ENCODE results near the gene XYLB.

The XYLB gene

DNA sequence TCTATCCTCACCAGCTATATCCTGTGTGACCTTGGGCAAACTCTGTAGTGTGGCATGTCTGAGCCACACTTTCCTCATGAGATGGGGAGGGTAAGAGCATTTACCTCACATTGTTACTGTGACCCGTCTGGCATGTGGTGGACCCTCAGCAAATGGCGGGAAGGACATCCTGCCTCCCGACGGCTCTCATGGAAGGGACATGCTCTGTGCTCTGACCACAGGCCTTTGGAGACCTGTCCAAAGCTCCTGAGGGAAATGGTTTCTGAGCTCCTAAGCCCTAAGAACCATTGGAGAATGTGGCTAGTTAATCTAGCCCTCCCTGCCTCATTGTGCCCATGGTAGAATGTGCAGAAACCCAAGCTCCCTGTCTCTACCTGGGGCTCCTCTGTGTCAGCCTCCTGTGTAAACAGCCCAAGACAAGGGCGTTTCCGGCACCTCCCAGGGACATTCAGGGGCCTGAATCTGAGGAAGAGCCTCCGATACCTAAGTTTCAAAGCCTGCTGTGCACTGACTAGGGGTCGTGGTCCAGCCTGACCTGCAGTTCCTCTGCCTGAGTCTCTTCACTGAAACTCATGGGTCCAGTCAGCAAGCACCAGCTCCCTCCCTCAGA, 29.0 kb downstream of the XYLB start:
- Histone ChIP-seq H3K27ac (ENCODE audit: low read length) (no peak overlapping the region), H3K9ac (ENCODE audit: low read length in 2 of 2) (no peak overlapping the region), H3K4me3 (ENCODE audit: low read length in 2 of 2) (no peak overlapping the region), H3K27me3 (ENCODE audit: control insufficient read depth in 1 of 2, insufficient read depth in 2 of 2, low read length in 2 of 2) (no peaks in the 10 kb centered on the region), H3K9me3 (ENCODE audit: control insufficient read depth in 2 of 2, low read length in 2 of 2) (no peaks in the 10 kb centered on the region), H3K4me1 (ENCODE audit: control insufficient read depth, insufficient read depth, low read length) (no peaks in the 10 kb centered on the region), H3K36me3 (ENCODE audit: control insufficient read depth in 2 of 2, insufficient read depth in 2 of 2, low read length in 2 of 2) (peaks cover 9 to 11% of the 10 kb centered on the region in 2 donors)

DNA sequence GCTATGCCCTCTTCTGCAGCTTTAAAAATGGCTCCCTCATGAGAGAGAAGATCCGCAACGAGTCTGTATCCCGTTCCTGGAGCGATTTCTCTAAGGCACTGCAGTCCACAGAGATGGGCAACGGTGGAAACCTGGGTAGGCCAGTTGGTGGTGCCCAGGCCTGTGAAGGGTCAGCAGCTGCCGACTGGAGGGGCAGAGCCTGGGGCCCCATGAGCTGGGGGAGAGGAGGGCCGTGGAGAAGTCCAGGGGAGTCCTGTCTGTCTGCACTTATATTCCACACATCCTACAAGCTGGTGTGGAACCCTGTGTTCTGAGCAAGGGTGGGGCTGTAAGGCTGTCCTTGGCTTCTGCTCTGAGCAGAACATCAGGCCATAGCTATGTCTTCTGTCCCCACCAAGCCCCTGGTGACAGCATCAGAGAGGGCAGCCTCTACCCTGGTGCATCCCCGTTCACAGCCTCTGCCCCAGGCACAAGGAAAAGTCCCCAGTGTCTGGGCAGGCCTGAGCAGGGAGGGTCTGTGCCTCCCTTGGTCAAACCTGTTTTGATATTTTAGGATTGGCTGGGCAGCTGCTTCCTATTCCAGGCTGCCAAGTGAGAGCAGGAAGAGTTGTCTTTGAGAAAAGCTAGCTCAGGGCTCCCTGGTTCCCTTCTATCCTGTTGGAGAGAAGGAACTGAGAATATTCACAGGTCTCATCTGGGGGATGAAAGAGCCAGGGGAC, 29.7 kb downstream of the XYLB start:
- H3K36me3 ChIP-seq (ENCODE audit: control insufficient read depth in 2 of 2, insufficient read depth in 2 of 2, low read length in 2 of 2), result peaks cover 11% of the 10 kb centered on the region in 2 donors
- no peak overlapping the region for H3K9ac ChIP-seq (ENCODE audit: low read length in 2 of 2)
- H3K4me1 ChIP-seq (ENCODE audit: control insufficient read depth, insufficient read depth, low read length), result no peaks in the 10 kb centered on the region
- no peak overlapping the region for H3K4me3 ChIP-seq (ENCODE audit: low read length in 2 of 2)
- H3K9me3 ChIP-seq (ENCODE audit: control insufficient read depth in 2 of 2, low read length in 2 of 2), result no peaks in the 10 kb centered on the region
- no peaks in the 10 kb centered on the region for H3K27me3 ChIP-seq (ENCODE audit: control insufficient read depth in 1 of 2, insufficient read depth in 2 of 2, low read length in 2 of 2)
- H3K27ac ChIP-seq (ENCODE audit: low read length), result no peak overlapping the region

DNA sequence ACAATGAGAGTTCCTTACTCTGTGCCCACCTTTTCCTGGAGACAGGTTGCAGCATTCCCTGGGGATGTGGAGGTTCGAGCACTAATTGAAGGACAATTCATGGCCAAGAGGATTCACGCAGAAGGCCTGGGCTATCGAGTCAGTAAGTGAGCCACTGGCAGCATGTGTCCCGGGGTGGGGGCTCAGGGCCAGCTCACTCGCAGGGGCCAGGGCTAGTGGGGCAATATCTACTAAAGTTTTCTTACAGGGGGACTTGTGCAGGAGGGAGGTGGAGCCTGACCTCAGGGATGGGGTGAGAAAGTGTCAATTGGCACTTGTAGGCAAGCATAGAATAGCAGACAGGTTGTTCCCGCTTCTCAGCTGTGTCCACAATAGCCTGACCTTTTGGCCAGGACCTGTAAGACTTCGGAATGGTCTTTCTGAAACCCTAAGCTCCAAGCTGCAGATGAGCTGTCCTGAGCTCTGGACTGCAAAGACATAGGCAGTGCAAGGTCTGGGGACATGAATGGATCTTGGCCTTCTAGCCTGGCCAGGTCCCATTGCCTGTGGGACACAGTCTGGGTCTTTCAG, 32.7 kb downstream of the XYLB start:
- H3K4me3 ChIP-seq (ENCODE audit: low read length in 2 of 2), result no peak overlapping the region
- peaks cover 6 to 9% of the 10 kb centered on the region in 2 donors for H3K36me3 ChIP-seq (ENCODE audit: control insufficient read depth in 2 of 2, insufficient read depth in 2 of 2, low read length in 2 of 2)
- no peak overlapping the region for H3K27ac ChIP-seq (ENCODE audit: low read length)
- H3K27me3 ChIP-seq (ENCODE audit: control insufficient read depth in 1 of 2, insufficient read depth in 2 of 2, low read length in 2 of 2), result no peaks in the 10 kb centered on the region
- H3K4me1 ChIP-seq (ENCODE audit: control insufficient read depth, insufficient read depth, low read length), result peaks cover 7% of the 10 kb centered on the region
- no peak overlapping the region for H3K9ac ChIP-seq (ENCODE audit: low read length in 2 of 2)
- H3K9me3 ChIP-seq (ENCODE audit: control insufficient read depth in 2 of 2, low read length in 2 of 2), result no peaks in the 10 kb centered on the region

DNA sequence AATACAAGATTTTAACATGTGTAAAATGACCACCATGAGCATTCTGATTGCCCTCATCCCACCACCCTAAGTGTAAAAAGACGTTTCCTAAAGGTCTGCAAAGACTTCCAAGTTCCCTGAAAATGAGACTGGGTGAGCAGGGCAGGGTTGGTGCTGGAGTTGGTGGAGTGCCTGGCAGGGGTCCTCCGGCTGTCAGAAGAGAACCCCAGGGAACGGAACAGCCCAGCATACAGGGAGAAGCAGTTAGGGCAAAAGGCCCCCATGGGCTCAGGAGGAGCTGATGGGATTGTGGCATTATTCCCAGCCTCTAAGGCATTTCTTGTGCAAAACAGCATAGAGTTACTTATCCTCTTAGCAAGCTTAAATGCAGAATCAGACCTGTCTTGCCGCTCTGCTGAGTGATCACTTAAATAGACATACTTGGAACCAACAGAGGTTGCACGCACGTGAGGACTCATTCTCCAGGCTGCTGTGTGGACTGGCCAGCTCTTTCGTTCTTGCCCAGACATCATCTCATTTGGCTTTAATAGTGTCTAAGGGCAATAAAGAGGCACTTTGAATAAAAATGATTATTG, 36.0 kb downstream of the XYLB start:
- no peak overlapping the region for H3K4me3 ChIP-seq (ENCODE audit: low read length in 2 of 2)
- peaks cover 6 to 7% of the 10 kb centered on the region in 2 donors for H3K36me3 ChIP-seq (ENCODE audit: control insufficient read depth in 2 of 2, insufficient read depth in 2 of 2, low read length in 2 of 2)
- H3K27ac ChIP-seq (ENCODE audit: low read length), result no peak overlapping the region
- peaks cover 7% of the 10 kb centered on the region for H3K4me1 ChIP-seq (ENCODE audit: control insufficient read depth, insufficient read depth, low read length)
- H3K9me3 ChIP-seq (ENCODE audit: control insufficient read depth in 2 of 2, low read length in 2 of 2), result no peaks in the 10 kb centered on the region
- H3K9ac ChIP-seq (ENCODE audit: low read length in 2 of 2), result no peak overlapping the region
- no peaks in the 10 kb centered on the region for H3K27me3 ChIP-seq (ENCODE audit: control insufficient read depth in 1 of 2, insufficient read depth in 2 of 2, low read length in 2 of 2)

DNA sequence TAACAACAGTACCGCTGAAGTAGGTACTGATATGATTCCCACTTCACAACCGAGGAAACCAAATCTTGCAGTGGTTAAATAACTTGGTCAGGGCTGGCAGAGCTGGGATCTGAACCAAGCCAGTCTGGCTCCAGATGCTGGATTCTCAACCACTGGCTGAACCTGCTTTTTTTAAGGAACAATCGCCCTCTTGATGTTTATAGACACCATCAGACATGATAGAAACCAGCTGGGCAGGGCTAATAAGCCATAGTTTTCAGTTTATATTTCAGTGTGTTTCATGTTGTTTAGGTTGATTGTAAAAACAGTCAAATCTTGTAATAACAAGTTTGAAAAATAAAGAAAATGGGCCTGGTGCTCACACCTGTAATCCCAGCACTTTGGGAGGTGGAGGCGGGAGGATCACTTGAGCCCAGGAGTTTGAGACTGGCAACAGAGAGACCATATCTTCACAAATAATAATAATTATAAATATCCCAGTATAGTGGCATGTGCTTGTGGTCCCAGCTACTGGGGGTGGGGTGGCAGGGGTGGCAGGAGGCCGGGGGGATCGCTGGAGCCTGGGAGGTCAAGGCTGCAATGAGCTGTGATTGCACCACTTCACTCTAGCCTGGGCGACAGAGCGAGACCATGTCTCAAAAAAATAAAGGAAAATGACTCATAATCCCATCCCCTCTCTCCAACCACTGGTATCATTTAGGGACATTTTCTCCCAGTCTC, 36.7 kb downstream of the XYLB start:
- Histone ChIP-seq H3K9me3 (ENCODE audit: control insufficient read depth in 2 of 2, low read length in 2 of 2) (no peaks in the 10 kb centered on the region), H3K27ac (ENCODE audit: low read length) (no peak overlapping the region), H3K36me3 (ENCODE audit: control insufficient read depth in 2 of 2, insufficient read depth in 2 of 2, low read length in 2 of 2) (peaks cover 3 to 5% of the 10 kb centered on the region in 2 donors), H3K4me3 (ENCODE audit: low read length in 2 of 2) (no peak overlapping the region), H3K27me3 (ENCODE audit: control insufficient read depth in 1 of 2, insufficient read depth in 2 of 2, low read length in 2 of 2) (no peaks in the 10 kb centered on the region), H3K9ac (ENCODE audit: low read length in 2 of 2) (no peak overlapping the region), H3K4me1 (ENCODE audit: control insufficient read depth, insufficient read depth, low read length) (peaks cover 7% of the 10 kb centered on the region)

DNA sequence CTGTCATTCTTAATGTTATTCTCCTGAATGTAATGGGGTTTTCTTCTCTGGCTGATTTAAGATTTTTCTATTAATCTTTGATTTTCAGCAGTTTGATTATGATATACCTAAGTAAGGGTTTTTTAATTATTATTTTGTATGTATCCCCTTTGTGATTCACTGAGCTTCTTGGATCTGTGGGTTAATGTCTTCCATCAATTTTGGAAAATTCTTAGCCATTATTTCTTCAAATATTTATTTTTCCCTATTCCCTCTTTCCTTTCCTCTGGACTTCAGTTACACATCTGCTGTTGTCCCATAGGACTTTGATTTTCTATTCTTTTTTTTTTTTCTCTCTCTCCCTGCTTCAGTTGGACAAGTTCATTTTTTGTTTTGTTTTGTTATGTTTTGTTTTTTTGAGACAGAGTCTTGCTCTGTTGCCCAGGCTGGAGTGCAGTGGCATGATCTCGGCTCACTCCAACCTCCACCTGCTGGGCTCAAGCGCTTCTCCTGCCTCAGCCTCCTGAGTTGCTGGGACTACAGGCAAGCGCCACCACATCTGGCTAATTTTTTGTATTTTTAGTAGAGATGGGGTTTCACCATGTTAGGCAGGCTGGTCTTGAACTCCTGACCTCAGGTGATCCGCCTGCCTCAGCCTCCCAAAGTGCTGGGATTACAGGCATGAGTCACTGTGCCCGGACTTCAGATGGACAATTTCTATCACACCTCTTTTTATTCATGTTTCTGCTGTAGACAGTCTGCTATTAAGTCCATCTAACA, 40.6 kb downstream of the XYLB start:
- H3K27me3 ChIP-seq (ENCODE audit: control insufficient read depth in 1 of 2, insufficient read depth in 2 of 2, low read length in 2 of 2), result no peaks in the 10 kb centered on the region
- no peak overlapping the region for H3K9ac ChIP-seq (ENCODE audit: low read length in 2 of 2)
- peaks cover 7% of the 10 kb centered on the region for H3K4me1 ChIP-seq (ENCODE audit: control insufficient read depth, insufficient read depth, low read length)
- no peak overlapping the region for H3K27ac ChIP-seq (ENCODE audit: low read length)
- no peaks in the 10 kb centered on the region for H3K36me3 ChIP-seq (ENCODE audit: control insufficient read depth in 2 of 2, insufficient read depth in 2 of 2, low read length in 2 of 2)
- H3K9me3 ChIP-seq (ENCODE audit: control insufficient read depth in 2 of 2, low read length in 2 of 2), result no peaks in the 10 kb centered on the region
- H3K4me3 ChIP-seq (ENCODE audit: low read length in 2 of 2), result no peak overlapping the region

DNA sequence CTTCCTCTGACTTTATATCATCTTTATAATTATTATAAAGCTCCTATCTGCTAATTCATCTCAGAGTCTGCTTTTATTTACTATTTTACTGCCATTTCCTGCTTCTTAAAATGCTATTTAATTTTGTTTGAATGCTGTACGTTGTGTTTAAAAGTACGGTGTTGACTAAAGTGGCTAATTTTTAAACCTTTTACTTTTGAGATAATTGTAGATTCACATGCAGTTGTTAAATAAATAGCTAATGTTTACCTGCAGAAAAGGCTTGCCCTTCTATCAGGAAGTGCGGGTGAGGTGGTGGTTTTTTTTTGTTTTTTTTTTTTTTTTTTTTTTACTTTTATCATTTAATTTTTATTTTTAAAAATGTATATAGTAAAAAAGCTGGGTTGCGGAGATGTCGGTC, 41.3 kb downstream of the XYLB start:
- H3K9ac ChIP-seq (ENCODE audit: low read length in 2 of 2), result no peak overlapping the region
- no peak overlapping the region for H3K27ac ChIP-seq (ENCODE audit: low read length)
- peaks cover 4% of the 10 kb centered on the region for H3K4me1 ChIP-seq (ENCODE audit: control insufficient read depth, insufficient read depth, low read length)
- H3K36me3 ChIP-seq (ENCODE audit: control insufficient read depth in 2 of 2, insufficient read depth in 2 of 2, low read length in 2 of 2), result no peaks in the 10 kb centered on the region
- H3K27me3 ChIP-seq (ENCODE audit: control insufficient read depth in 1 of 2, insufficient read depth in 2 of 2, low read length in 2 of 2), result no peaks in the 10 kb centered on the region
- H3K9me3 ChIP-seq (ENCODE audit: control insufficient read depth in 2 of 2, low read length in 2 of 2), result no peaks in the 10 kb centered on the region
- no peak overlapping the region for H3K4me3 ChIP-seq (ENCODE audit: low read length in 2 of 2)

DNA sequence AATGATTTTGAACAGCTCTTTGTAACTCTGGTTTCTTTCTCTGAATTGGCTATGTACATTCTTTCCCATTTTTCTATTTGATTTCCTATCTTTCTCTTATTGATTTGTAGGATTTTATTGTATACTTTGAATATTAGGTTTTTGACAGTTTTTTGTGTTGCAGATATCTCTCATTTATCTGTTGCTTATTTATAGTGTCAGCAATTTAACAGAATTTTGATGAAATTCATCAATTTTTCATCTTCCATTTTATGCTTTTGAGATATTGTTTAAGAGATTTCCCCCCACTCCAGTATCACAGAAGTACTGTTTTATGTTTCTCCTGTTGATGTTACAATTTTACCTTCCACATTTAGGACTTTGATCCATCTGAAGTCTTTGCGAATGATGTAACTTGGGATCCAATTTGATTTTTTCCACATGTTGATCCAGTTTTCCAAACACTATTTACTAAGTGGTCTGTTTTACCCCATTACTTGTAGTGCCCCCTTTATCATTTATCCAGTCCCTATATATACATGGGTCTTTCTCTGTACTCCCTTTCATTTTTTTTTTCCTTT, 46.1 kb downstream of the XYLB start:
- peaks cover 0 to 11% of the 10 kb centered on the region in 2 donors for H3K36me3 ChIP-seq (ENCODE audit: control insufficient read depth in 2 of 2, insufficient read depth in 2 of 2, low read length in 2 of 2)
- H3K4me1 ChIP-seq (ENCODE audit: control insufficient read depth, insufficient read depth, low read length), result no peaks in the 10 kb centered on the region
- H3K9me3 ChIP-seq (ENCODE audit: control insufficient read depth in 2 of 2, low read length in 2 of 2), result no peaks in the 10 kb centered on the region
- no peak overlapping the region for H3K27ac ChIP-seq (ENCODE audit: low read length)
- H3K9ac ChIP-seq (ENCODE audit: low read length in 2 of 2), result no peak overlapping the region
- H3K4me3 ChIP-seq (ENCODE audit: low read length in 2 of 2), result no peak overlapping the region
- H3K27me3 ChIP-seq (ENCODE audit: control insufficient read depth in 1 of 2, insufficient read depth in 2 of 2, low read length in 2 of 2), result no peaks in the 10 kb centered on the region

DNA sequence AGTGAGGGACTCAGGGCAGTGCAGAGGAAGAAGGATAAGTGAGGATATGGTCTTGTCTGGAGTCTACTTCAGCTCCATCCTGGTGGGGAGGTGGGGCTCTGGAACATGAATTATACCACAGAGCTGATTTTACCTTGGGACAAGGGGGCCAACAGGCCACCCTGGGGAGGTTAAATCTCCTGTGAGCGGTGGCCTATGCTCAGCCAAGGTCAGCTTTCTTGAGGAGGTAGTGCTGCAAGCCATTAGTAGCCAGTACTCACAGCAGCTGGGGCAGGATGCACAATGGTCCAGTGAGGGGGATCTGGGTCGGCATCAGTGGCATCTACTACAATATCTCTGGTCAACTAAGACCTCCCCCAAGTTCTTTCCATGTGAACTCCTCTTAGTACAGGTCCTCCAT, 49.7 kb downstream of the XYLB start:
- H3K36me3 ChIP-seq (ENCODE audit: control insufficient read depth in 2 of 2, insufficient read depth in 2 of 2, low read length in 2 of 2), result peaks cover 3 to 18% of the 10 kb centered on the region in 2 donors
- no peak overlapping the region for H3K27ac ChIP-seq (ENCODE audit: low read length)
- no peaks in the 10 kb centered on the region for H3K4me1 ChIP-seq (ENCODE audit: control insufficient read depth, insufficient read depth, low read length)
- no peak overlapping the region for H3K4me3 ChIP-seq (ENCODE audit: low read length in 2 of 2)
- H3K27me3 ChIP-seq (ENCODE audit: control insufficient read depth in 1 of 2, insufficient read depth in 2 of 2, low read length in 2 of 2), result no peaks in the 10 kb centered on the region
- no peaks in the 10 kb centered on the region for H3K9me3 ChIP-seq (ENCODE audit: control insufficient read depth in 2 of 2, low read length in 2 of 2)
- H3K9ac ChIP-seq (ENCODE audit: low read length in 2 of 2), result no peak overlapping the region

DNA sequence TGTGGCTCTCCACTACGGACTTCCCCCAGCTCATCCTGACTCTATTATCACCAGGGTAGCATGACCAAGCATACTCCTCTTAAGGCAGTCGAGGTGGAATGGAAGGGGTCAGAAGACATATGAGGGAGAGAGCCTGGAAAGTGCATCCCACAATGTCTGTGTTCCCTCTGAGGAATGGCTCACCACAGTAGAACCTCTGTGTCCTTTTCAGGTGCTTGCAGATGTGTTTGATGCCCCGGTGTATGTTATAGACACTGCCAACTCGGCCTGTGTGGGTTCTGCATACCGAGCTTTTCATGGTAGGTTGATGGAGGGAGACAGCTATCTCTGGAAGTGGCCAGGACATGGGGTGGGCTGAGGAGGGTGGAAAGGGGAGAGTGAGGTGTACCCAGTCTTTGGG, 50.3 kb downstream of the XYLB start:
- no peak overlapping the region for H3K4me3 ChIP-seq (ENCODE audit: low read length in 2 of 2)
- no peak overlapping the region for H3K9ac ChIP-seq (ENCODE audit: low read length in 2 of 2)
- no peak overlapping the region for H3K27ac ChIP-seq (ENCODE audit: low read length)
- no peaks in the 10 kb centered on the region for H3K9me3 ChIP-seq (ENCODE audit: control insufficient read depth in 2 of 2, low read length in 2 of 2)
- no peaks in the 10 kb centered on the region for H3K4me1 ChIP-seq (ENCODE audit: control insufficient read depth, insufficient read depth, low read length)
- no peaks in the 10 kb centered on the region for H3K27me3 ChIP-seq (ENCODE audit: control insufficient read depth in 1 of 2, insufficient read depth in 2 of 2, low read length in 2 of 2)
- peaks cover 3 to 24% of the 10 kb centered on the region in 2 donors for H3K36me3 ChIP-seq (ENCODE audit: control insufficient read depth in 2 of 2, insufficient read depth in 2 of 2, low read length in 2 of 2)
